ENCODE results near the gene MCIDAS.

Gene MCIDAS

GRCh38 chr5:55236800-55237199 lies 9.7 kb upstream of the MCIDAS start:
- TF ChIP-seq CTCF (IDR thresholded peaks at IDR 0.05; ENCODE audit: low read depth, low read length), result no peak
- Histone ChIP-seq H3K27me3 (peaks cover 50% of the 10 kb centered on the region), H3K4me3 (ENCODE audit: low read depth, low read length) (no peak overlapping the region), H3K4me1 (0 out of 2 replicates have a peak, but pooled peaks cover 2% of the 10 kb centered on the region), H3K9me3 (no peaks in the 10 kb centered on the region), H3K36me3 (no peaks in the 10 kb centered on the region)
- DNase-seq, result no peak

GRCh38 chr5:55234121-55234700 lies 7.1 kb upstream of the MCIDAS start:
- Histone ChIP-seq H3K4me1 (no peaks in the 10 kb centered on the region), H3K27me3 (peaks cover 70% of the 10 kb centered on the region), H3K4me3 (ENCODE audit: low read depth, low read length) (peak overlapping the region; percentile 61), H3K36me3 (no peaks in the 10 kb centered on the region), H3K9me3 (no peaks in the 10 kb centered on the region)
- peak; percentile 14 for DNase-seq
- no peak for TF ChIP-seq CTCF (IDR thresholded peaks at IDR 0.05; ENCODE audit: low read depth, low read length)

GRCh38 chr5:55232985-55233928 lies 6.1 kb upstream of the MCIDAS start, which contains the start of gene CCNO:
Gene CCNO (minus strand): TSS chr5:55233608. CDS start chr5:55233523, 85 bp downstream.
- Histone ChIP-seq H3K9me3 (no peaks in the 10 kb centered on the region), H3K4me3 (ENCODE audit: low read depth, low read length) (peak within 1 kb of the TSS; percentile 61), H3K27me3 (peaks cover 73% of the 10 kb centered on the region), H3K4me1 (no peaks in the 10 kb centered on the region), H3K36me3 (no peaks in the 10 kb centered on the region)
- DNase-seq, result peak; percentile 81
- TF ChIP-seq CTCF (IDR thresholded peaks at IDR 0.05; ENCODE audit: low read depth, low read length), result no peak

GRCh38 chr5:55232271-55232984 lies 5.3 kb upstream of the MCIDAS start:
- Histone ChIP-seq H3K4me1 (no peaks in the 10 kb centered on the region), H3K36me3 (no peaks in the 10 kb centered on the region), H3K4me3 (ENCODE audit: low read depth, low read length) (peak overlapping the region; percentile 61), H3K27me3 (peaks cover 76% of the 10 kb centered on the region), H3K9me3 (no peaks in the 10 kb centered on the region)
- TF ChIP-seq CTCF (IDR thresholded peaks at IDR 0.05; ENCODE audit: low read depth, low read length), result no peak
- DNase-seq, result peak; percentile 21

GRCh38 chr5:55231919-55232270 lies 4.8 kb upstream of the MCIDAS start:
- no peak for TF ChIP-seq CTCF (IDR thresholded peaks at IDR 0.05; ENCODE audit: low read depth, low read length)
- H3K36me3 ChIP-seq, result no peaks in the 10 kb centered on the region
- DNase-seq, result no peak
- H3K9me3 ChIP-seq, result no peaks in the 10 kb centered on the region
- peak overlapping the region; percentile 18; the same call in 1 of the 2 replicates for H3K4me3 ChIP-seq (ENCODE audit: low read depth, low read length)
- H3K27me3 ChIP-seq, result peaks cover 82% of the 10 kb centered on the region
- H3K4me1 ChIP-seq, result no peaks in the 10 kb centered on the region

Measured in BE2C (cell line).